A549 (cell line): ENCODE data around the gene FERMT3. TPM values are rescaled to one million over a fixed set of nuclear protein-coding genes. Genes with fewer than 3 reads are reported as not detected.

Experiments
- ATAC-seq, 2 experiments: fragments of 200-7000 bp in 1 of 2; fragments of >200 bp in 1 of 2; cut with Nextera tagmentation in 1 of 2; cut with Tn5 transposase in 1 of 2; 3 replicates each; pipeline versions ENCODE4 v1.8.0 to v1.9.1; 2018 to 2020; ENCODE audit warnings: mild to moderate bottlenecking in 1 of 2, moderate library complexity in 1 of 2
- CTCF ChIA-PET: fragments of 300-600 bp; sonication (Branson Sonifier 250); formaldehyde crosslinking; extraction: SDS; loops from one replicate; lab custom pipeline; 2021; ENCODE audit warnings: antibody characterized with exemption, inconsistent platforms; lab: Yijun Ruan, JAX
- POLR2A ChIA-PET: fragments of 350-600 bp; formaldehyde crosslinking; extraction: SDS; loops from one replicate; lab custom pipeline; 2021; ENCODE audit warnings: antibody characterized with exemption, inconsistent platforms; lab: Yijun Ruan, JAX
- DNase-seq, 2 experiments: peaks; one replicate each; pipeline versions ENCODE4 v3.0.0 to v3.0.0-alpha.2; 2011 to 2016; ENCODE audit warnings: low read depth in 1 of 2, low spot score in 1 of 2
- FAIRE-seq: peaks from 2 replicates; lab custom pipeline; 2011; peaks lifted over from hg19 to GRCh38; lab: Jason Lieb, UNC
- H3K27ac ChIP-seq, 2 experiments: fragments of >200 bp; sonication (Bioruptor Twin); formaldehyde crosslinking; 3 replicates each; pipeline ENCODE4 v1.5.1; 2016 to 2017
- H3K4me1 ChIP-seq: fragments of >200 bp; sonication (Bioruptor Twin); formaldehyde crosslinking; 3 replicates; pipeline ENCODE4 v1.6.1; 2016
- H3K4me2 ChIP-seq: fragments of >200 bp; sonication (Bioruptor Twin); formaldehyde crosslinking; 3 replicates; pipeline ENCODE4 v1.6.1; 2016
- H3K4me3 ChIP-seq: fragments of >200 bp; sonication (Bioruptor Twin); formaldehyde crosslinking; 3 replicates; pipeline ENCODE4 v1.5.1; 2016
- H3K9me3 ChIP-seq: fragments of >200 bp; sonication (Bioruptor Twin); formaldehyde crosslinking; 3 replicates; pipeline ENCODE4 v1.6.1; 2016
- BCL3 ChIP-seq: fragments of >200 bp; sonication (Bioruptor Twin); formaldehyde crosslinking; IDR thresholded peaks from 3 replicates; pipeline ENCODE4 v1.6.1; 2016
- CBX2 ChIP-seq: fragments of 200-600 bp; sonication (generic); IDR thresholded peaks from 2 replicates; pipeline ENCODE4 v1.6.1; 2016; ENCODE audit warnings: low read depth, mild to moderate bottlenecking, borderline replicate concordance
- CBX8 ChIP-seq: fragments of 200-600 bp; sonication (generic); IDR thresholded peaks from 2 replicates; pipeline ENCODE4 v1.6.1; 2016
- ESRRA ChIP-seq: fragments of 150-350 bp; IDR thresholded peaks from 2 replicates; pipeline ENCODE4 v1.6.1; 2014; ENCODE audit warnings: mild to moderate bottlenecking, low read length, borderline replicate concordance
- FOSB ChIP-seq: fragments of 250-450 bp; sonication (Bioruptor Pico); IDR thresholded peaks from 2 replicates; pipeline ENCODE4 v1.5.0; 2020; ENCODE audit warnings: mild to moderate bottlenecking, moderate library complexity
- HDAC2 ChIP-seq: fragments of 200-600 bp; sonication (generic); IDR thresholded peaks from 2 replicates; pipeline ENCODE4 v1.6.1; 2016
- KDM1A ChIP-seq: fragments of 200-600 bp; sonication (generic); IDR thresholded peaks from 2 replicates; pipeline ENCODE4 v1.6.1; 2016; ENCODE audit warnings: low read depth, mild to moderate bottlenecking
- NPAS2 ChIP-seq: fragments of 250-450 bp; sonication (Bioruptor Pico); IDR thresholded peaks from 2 replicates; pipeline ENCODE4 v1.8.0; 2022; ENCODE audit warnings: mild to moderate bottlenecking, moderate library complexity, borderline replicate concordance
- PBX3 ChIP-seq: IDR thresholded peaks from 2 replicates; pipeline ENCODE4 v1.6.1; 2012
- REST ChIP-seq: fragments of 200-600 bp; sonication (generic); IDR thresholded peaks from 2 replicates; pipeline ENCODE4 v1.6.1; 2016; ENCODE audit warnings: antibody characterized with exemption, mild to moderate bottlenecking, moderate library complexity
- RNF2 ChIP-seq: fragments of 200-600 bp; sonication (generic); IDR thresholded peaks from 2 replicates; pipeline ENCODE4 v1.6.1; 2016; ENCODE audit warnings: low read depth, mild to moderate bottlenecking, antibody characterized with exemption, moderate library complexity, borderline replicate concordance
- ZFP36 ChIP-seq: fragments of 450-650 bp; IDR thresholded peaks from 2 replicates; pipeline ENCODE4 v1.6.1; 2014; ENCODE audit warnings: borderline replicate concordance; ENCODE audit not compliant: partially characterized antibody
- WGBS: methylation state at CpG from one replicate; pipeline ENCODE4 v1.1.6; 2017; ENCODE audit errors: missing lambda C conversion rate; 5-methylcytosine and 5-hydroxymethylcytosine counted together
- polyA plus RNA-seq, 4 experiments: library from polyadenylated mRNA; depleted of rRNA in 3 of 4; stranded (reverse); fragments of >200 nt; fragmentation: RNase III in 1 of 4; extraction: RNeasy Plus Mini Kit Qiagen cat#74134 plus additional on column Dnase treatment in 1 of 4; gene quantifications; 2 replicates in 3 of 4; 3 replicates in 1 of 4; pipeline ENCODE4 v1.2.3, GENCODE V29; 2011 to 2017
- TF ChIP-seq, protein P1 (sequence below): fragments of 150-350 bp; IDR thresholded peaks from 2 replicates; pipeline ENCODE4 v1.6.1; 2014; ENCODE audit warnings: low read depth, mild to moderate bottlenecking, low read length

Gene FERMT3
- polyA plus RNA-seq, 2 of the 4 experiments (the other 2 are of a cell fraction) = 0.56 to 2.1 TPM

GRCh38 chr11:64211181-64211872 lies 4.8 kb downstream of the FERMT3 start:
- H3K4me3 ChIP-seq = no peak overlapping the region
- no peak for ATAC-seq
- no peak for FAIRE-seq
- H3K4me2 ChIP-seq = no peak overlapping the region
- ChIA-PET CTCF (interaction anchor here (2.8 to 20.3 kb wide), 4 partner anchors 8 to 91 kb away, joined by 12 to 254 read pairs (median 194); partner anchors contain the start of genes CATSPERZ, DNAJC4, FERMT3 and NUDT22), POLR2A (interaction anchor here (0.7 to 2.3 kb wide), 3 partner anchors 9 to 31 kb away, joined by 3 to 9 read pairs (median 5); partner anchors contain the start of gene STIP1)
- no peak for TF ChIP-seq BCL3
- TF ChIP-seq PBX3 = no peak
- no peak for TF ChIP-seq HDAC2
- no peak for TF ChIP-seq ESRRA
- TF ChIP-seq CBX8 = no peak
- TF ChIP-seq FOSB (CRISPR knock-in tag) = no peak
- H3K9me3 ChIP-seq = no peaks in the 10 kb centered on the region
- no peaks in the 10 kb centered on the region for H3K4me1 ChIP-seq
- H3K27ac ChIP-seq = no peak overlapping the region
- WGBS = 88% methylated on average over 17 of the region's 30 CpGs
- no peak for DNase-seq

DNA sequence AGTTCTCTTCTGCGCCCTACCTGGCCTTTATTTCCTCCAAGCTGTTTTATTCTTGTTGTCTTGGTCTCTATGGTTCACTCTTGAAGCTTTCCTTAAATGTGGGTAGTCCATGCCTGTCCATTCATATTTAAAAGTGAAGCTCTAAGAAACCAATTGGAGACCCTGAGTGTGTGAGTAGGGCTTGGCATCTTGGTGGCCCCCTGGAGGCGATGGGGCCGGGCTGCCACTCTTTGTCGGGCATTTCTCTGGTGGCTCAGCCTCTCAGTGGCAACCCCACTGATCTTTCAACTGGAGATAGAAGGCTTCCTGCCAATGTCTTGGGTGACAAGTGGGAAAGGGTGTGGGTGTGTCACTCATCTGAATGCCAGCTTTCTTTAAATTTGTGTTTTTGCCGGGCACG lies 10.4 kb downstream of the FERMT3 start:
- ATAC-seq (peak; percentile 29 to 30; a peak in 3 of 6 replicates), FAIRE-seq (no peak), DNase-seq (no peak)
- no peak overlapping the region for H3K27ac ChIP-seq
- H3K4me3 ChIP-seq = no peak overlapping the region
- H3K9me3 ChIP-seq = no peaks in the 10 kb centered on the region
- WGBS = 76% methylated on average over 4 of the region's 6 CpGs
- TF ChIP-seq RNF2 (no peak), CBX2 (no peak), REST (no peak), KDM1A (no peak), NPAS2 (no peak)
- ChIA-PET POLR2A (no interaction called here), CTCF (interaction anchor here (0.8 to 19.9 kb wide), 5 partner anchors 9 to 84 kb away, joined by 3 to 254 read pairs (median 7); partner anchors contain the start of genes CATSPERZ, FERMT3, NUDT22 and PLCB3)
- H3K4me2 ChIP-seq = no peak overlapping the region
- H3K4me1 ChIP-seq = no peaks in the 10 kb centered on the region

DNA sequence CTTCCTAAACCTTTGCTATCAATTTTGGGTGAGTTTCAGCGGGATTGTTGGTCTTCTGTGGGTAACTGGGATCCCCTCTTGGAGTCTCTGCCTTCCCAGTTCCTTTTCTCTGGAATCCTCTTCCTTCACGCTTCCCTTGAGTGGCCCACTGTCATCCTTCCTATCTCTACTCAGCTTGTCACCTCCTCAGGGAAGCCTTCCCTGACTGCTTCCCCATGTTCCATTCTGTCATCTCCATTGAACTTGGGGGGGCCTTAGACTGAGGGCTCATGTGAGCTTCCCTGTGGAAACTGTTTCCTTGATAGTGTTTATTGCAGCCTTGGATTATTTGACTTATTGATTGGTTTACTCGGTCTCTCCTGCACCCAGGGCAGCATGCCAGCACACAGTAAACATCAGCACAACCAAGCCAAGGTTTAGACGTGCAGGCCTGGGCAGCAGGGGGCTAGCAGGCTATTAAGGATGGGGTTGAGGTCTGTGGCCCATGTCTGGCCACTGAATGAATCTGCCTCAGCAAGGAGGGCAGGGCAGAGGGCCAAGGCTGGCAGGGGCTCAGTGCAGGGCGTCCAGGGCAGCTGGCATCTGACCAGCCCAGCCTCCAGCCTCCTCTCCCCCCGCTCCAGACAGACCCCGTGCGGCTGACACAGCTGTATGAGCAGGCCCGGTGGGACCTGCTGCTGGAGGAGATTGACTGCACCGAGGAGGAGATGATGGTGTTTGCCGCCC lies 12.3 kb downstream of the FERMT3 start:
- Histone ChIP-seq H3K9me3 (no peaks in the 10 kb centered on the region), H3K4me2 (no peak overlapping the region), H3K27ac (no peak overlapping the region), H3K4me1 (no peaks in the 10 kb centered on the region; the same call in 2 of the 3 replicates), H3K4me3 (no peak overlapping the region)
- FAIRE-seq (no peak), DNase-seq (no peak), ATAC-seq (0 out of 6 replicates have a peak, but pooled peaks of 1 of the 2 experiments have one; percentile 5)
- POLR2A ChIA-PET = interaction anchor here (0.6 kb wide), 1 partner anchor 34 kb away, joined by 7 read pairs; no protein-coding TSS in a partner anchor
- CTCF ChIA-PET = interaction anchor here (1.2 to 19.9 kb wide), 4 partner anchors 16 to 556 kb away, joined by 3 to 254 read pairs (median 6); partner anchors contain the start of gene FERMT3
- 63% methylated on average over 4 of the region's 11 CpGs for WGBS
- TF ChIP-seq, protein P1, sequence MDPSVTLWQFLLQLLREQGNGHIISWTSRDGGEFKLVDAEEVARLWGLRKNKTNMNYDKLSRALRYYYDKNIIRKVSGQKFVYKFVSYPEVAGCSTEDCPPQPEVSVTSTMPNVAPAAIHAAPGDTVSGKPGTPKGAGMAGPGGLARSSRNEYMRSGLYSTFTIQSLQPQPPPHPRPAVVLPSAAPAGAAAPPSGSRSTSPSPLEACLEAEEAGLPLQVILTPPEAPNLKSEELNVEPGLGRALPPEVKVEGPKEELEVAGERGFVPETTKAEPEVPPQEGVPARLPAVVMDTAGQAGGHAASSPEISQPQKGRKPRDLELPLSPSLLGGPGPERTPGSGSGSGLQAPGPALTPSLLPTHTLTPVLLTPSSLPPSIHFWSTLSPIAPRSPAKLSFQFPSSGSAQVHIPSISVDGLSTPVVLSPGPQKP = no peak
- TF ChIP-seq ZFP36 = peak; percentile 83
